Gastrocnemius medialis (tissue), 4 donors: ENCODE data around the gene SCARF1.
A peak's percentile ranks its signal among the peaks of the same experiment; 100 is the strongest.

Source experiments
- CTCF ChIP-seq, 5 experiments: fragments of 450-650 bp in 3 of 5; fragments of 200-600 bp in 2 of 5; sonication (generic) in 2 of 5; IDR thresholded peaks in 4 of 5; conservative IDR thresholded peaks in 1 of 5; 1 replicate in 4 of 5; 2 replicates in 1 of 5; pipeline ENCODE4 v1.5.1; 2016 to 2019; ENCODE audit warnings: antibody characterized with exemption in 5 of 5, mild to moderate bottlenecking in 3 of 5, moderate library complexity in 3 of 5
- POLR2A ChIP-seq, 2 donors: fragments of 450-650 bp; IDR thresholded peaks; one replicate each; pipeline ENCODE4 v1.6.1; 2017; ENCODE audit warnings: antibody characterized with exemption in 2 of 2, mild to moderate bottlenecking in 2 of 2, moderate library complexity in 2 of 2

DNA sequence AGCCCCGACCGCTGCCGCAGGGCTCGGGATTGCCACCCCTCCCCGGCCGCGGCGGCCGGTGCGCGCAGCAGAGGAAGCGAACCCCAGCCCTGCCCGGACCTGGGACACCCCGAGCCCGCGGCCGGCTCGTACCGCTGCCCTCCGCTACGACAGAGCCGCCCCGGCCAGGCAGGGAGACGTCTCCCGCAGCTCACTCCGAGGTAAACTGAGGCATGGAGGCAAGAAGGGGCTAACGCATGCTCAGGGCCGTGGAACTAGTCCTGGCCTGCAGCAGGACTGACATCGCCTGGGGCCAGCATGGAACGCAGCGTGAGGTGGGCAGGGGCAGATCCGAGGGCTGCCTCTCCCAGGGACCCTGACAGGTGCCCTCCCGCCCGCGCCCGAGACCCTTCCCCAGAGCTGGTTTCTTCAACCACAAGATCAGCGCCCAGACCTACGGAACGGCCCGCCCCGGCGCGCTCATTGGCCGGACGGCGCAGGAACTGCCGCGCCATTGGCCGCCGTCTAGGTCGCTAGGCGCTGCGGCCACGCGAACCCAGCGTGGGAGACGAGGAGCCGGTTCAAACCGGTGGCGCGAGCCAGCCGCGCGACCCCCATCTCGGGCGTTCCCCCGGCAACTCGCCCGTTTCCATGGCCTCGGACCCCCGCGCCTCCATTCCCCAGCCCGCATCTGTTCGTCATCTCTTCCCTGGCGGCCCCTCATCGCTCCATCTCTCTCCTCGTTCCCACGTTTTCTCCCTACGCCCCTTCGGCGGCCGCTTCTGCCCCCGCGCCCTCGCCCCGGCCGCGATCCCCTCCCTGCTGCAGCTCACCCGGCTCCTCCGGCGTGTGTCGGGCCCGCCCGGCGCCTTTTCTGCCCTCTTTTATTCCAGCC lies 17.3 kb downstream of the SCARF1 start, which contains the start of gene SLC43A2:
- TF ChIP-seq POLR2A (IDR thresholded peaks at IDR 0.05) (peak; percentile 26 to 93), CTCF (IDR thresholded peaks at IDR 0.05 in 4 of 5, conservative IDR thresholded peaks at IDR 0.05 in 1 of 5) (no peak)
